Medulla oblongata (tissue), 1 donor: ENCODE data around the gene SPRR2F.

Experiments used
- DNase-seq: peaks from one replicate; pipeline ENCODE4 v3.0.0-alpha.2; 2015; ENCODE audit errors: extremely low spot score

SPRR2F gene

DNA sequence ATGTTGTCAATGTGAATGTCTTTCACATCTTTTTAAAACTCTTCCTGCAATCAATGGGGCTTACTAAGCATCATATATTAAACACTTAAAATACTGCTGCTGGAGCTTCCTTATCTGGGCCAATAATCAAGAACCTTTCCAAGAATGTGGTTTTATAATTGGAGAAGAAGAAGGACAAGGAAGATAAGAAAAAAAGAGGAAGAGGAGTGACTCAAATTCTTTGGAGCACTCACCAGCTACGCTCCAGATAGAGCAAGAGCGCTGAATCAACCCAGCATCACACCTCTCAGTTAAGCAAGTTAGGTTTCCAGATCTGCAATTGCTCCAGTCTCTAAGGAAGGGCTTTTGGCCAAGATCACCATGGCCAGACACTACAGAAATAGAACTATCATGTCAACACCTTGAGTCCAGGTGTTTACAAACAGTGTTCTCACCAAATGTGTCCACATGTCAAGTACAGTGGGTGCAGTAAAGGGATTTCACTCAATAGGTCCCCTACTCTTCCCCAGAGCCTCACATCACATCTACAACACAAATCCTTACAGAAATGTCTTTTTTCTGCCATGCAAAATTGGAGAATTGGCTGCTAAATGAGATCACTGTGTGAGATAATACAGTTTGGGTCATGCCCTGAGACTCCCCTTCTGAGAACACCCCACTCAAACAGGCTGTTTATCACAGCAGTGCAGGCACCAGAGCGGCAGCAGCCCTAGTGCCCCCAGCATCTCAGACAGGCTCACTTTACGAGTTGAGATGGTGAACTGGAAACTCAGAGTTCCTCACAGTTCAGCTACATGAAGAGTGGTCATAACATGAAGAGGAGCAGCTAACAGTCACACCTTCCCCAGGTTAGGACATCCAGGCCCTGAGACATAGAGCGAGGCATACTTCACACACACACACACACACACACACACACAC lies 40.2 kb downstream of the SPRR2F start:
- DNase-seq, result no peak

DNA sequence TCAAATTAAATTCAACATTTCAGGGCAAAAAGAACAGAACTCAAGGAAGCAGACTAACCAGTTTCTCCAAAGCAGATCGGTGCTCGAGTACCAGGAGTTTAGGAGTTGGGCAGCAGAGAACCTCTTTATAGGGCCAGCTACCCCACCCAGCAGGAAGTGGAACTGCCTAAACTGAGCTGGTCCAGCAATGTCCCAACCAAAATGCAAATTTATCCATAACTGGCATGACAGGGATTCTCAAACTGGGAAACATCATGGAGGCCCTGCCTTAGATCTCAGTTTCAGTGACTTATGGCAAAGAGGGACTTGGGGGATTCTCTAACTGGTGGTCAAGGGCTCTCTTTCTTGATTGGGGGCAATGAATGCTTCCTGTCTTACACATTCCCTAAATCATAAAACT lies 41.8 kb downstream of the SPRR2F start, which contains the start of gene SPRR2B:
TSS of gene SPRR2B (minus strand) at position 101 of the 400 bp plus-strand sequence. CDS start 772 bp downstream, outside the sequence.
- DNase-seq, result no peak

DNA sequence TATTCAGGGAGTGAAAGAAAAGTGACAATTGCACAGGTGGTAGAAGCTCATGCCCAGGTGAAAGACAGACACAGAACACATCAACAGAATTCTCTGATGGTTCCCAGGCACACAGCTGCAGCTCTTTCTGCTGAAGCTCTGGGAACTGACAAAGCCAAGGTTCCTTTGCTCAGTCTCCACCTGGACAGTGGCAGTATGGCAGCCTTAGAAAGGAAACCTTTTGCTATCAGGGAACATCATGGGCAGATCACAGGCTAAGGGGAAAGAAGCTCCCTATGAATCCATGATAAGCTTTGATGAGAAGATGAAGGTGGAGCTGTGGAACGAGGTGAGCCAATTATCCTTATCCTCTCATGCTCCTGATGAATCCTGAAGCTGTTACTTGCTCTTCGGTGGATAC lies 43.1 kb downstream of the SPRR2F start:
- DNase-seq, result no peak
